ENCODE measurements around the gene RP9.

DNA sequence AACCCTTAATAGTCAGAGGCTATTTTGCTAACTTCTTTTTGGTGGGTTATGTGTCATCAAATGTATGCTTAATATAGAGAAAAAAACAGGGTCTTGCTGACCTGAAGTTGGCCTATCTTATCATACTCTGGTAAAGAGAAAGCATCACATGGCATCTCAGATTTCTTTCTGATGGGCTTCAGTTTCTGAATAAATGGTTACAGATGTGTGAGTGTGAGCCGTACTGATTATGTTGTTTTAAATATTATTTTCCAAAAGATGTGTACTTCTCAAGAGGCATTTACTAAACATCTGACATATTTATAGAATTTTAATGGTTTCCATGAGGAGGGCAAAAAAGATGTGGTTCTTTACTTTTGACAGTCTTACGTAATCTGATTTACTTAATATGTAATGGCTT lies 48.6 kb upstream of the RP9 start:
- TF ChIP-seq EZH2 (IDR thresholded peaks at IDR 0.05; ENCODE audit: low read depth) = no peak
- no peak for TF ChIP-seq CTCF (conservative IDR thresholded peaks at IDR 0.05)

All from PC-9 (cell line).